Astrocyte (in vitro differentiated cells and primary cell): Measurements from ENCODE around the gene MEGF10. TPM values are rescaled to one million over a fixed set of nuclear protein-coding genes. Genes with fewer than 3 reads are reported as not detected.

Source experiments
- DNase-seq: peaks from one replicate; pipeline ENCODE4 v3.0.0-alpha.2; 2010; ENCODE audit warnings: low read depth
- FAIRE-seq: peaks from 2 replicates; lab custom pipeline; 2011; peaks lifted over from hg19 to GRCh38; lab: Jason Lieb, UNC
- H2AFZ ChIP-seq: 2 replicates; pipeline ENCODE4 v1.6.0; 2012; ENCODE audit warnings: low read depth, low read length, inconsistent platforms
- H3K27ac ChIP-seq: 2 replicates; pipeline ENCODE4 v1.5.1; 2011; ENCODE audit warnings: low read depth, low read length, inconsistent platforms
- H3K27me3 ChIP-seq: 2 replicates; pipeline ENCODE4 v1.6.0; 2011; ENCODE audit warnings: low read length, inconsistent platforms; ENCODE audit not compliant: insufficient read depth
- H3K36me3 ChIP-seq: 2 replicates; pipeline ENCODE4 v1.5.1; 2011; ENCODE audit warnings: low read length, inconsistent platforms; ENCODE audit not compliant: insufficient read depth
- H3K4me1 ChIP-seq: 2 replicates; pipeline ENCODE4 v1.5.1; 2011; ENCODE audit warnings: low read length, inconsistent platforms; ENCODE audit not compliant: insufficient read depth
- H3K4me2 ChIP-seq: 2 replicates; pipeline ENCODE4 v1.6.0; 2012; ENCODE audit warnings: low read length, inconsistent platforms
- H3K4me3 ChIP-seq: 2 replicates; pipeline ENCODE4 v1.5.1; 2011; ENCODE audit warnings: low read depth, mild to moderate bottlenecking, low read length, inconsistent platforms; ENCODE audit not compliant: insufficient read depth
- H3K79me2 ChIP-seq: 2 replicates; pipeline ENCODE4 v1.6.0; 2012; ENCODE audit warnings: mild to moderate bottlenecking, low read length, inconsistent platforms; ENCODE audit not compliant: insufficient read depth
- H3K9ac ChIP-seq: 2 replicates; pipeline ENCODE4 v1.6.0; 2012; ENCODE audit warnings: mild to moderate bottlenecking, low read length, inconsistent platforms
- H3K9me3 ChIP-seq: 2 replicates; pipeline ENCODE4 v1.5.1; 2012; ENCODE audit warnings: low read depth, mild to moderate bottlenecking, low read length, inconsistent platforms; ENCODE audit not compliant: insufficient read depth
- H4K20me1 ChIP-seq: 2 replicates; pipeline ENCODE4 v1.6.0; 2012; ENCODE audit warnings: low read length, inconsistent platforms; ENCODE audit not compliant: insufficient read depth
- H3K27ac Mint-ChIP-seq: one replicate; pipeline ENCODE4 v1.8.0; 2021; ENCODE audit warnings: mild to moderate bottlenecking, mixed read lengths; ENCODE audit not compliant: unreplicated experiment
- H3K27me3 Mint-ChIP-seq: one replicate; pipeline ENCODE4 v1.8.0; 2021; ENCODE audit warnings: low read depth, mixed read lengths; ENCODE audit not compliant: unreplicated experiment
- H3K36me3 Mint-ChIP-seq: one replicate; pipeline ENCODE4 v1.8.0; 2021; ENCODE audit warnings: low read depth, mixed read lengths; ENCODE audit not compliant: unreplicated experiment
- H3K4me1 Mint-ChIP-seq: one replicate; pipeline ENCODE4 v1.8.0; 2021; ENCODE audit warnings: low read depth, mixed read lengths; ENCODE audit not compliant: unreplicated experiment
- H3K4me3 Mint-ChIP-seq: one replicate; pipeline ENCODE4 v1.8.0; 2021; ENCODE audit warnings: mild to moderate bottlenecking, moderate library complexity, mixed read lengths; ENCODE audit not compliant: unreplicated experiment
- H3K9me3 Mint-ChIP-seq: one replicate; pipeline ENCODE4 v1.8.0; 2021; ENCODE audit warnings: mild to moderate bottlenecking, mixed read lengths; ENCODE audit not compliant: unreplicated experiment
- CTCF ChIP-seq: IDR thresholded peaks from 2 replicates; pipeline ENCODE4 v1.5.1; 2011; ENCODE audit warnings: low read depth, mild to moderate bottlenecking, inconsistent platforms, low read length, moderate library complexity; ENCODE audit not compliant: insufficient read depth
- EZH2 ChIP-seq: IDR thresholded peaks from 2 replicates; pipeline ENCODE4 v1.6.1; 2012; ENCODE audit warnings: mild to moderate bottlenecking, low read length, inconsistent platforms; ENCODE audit not compliant: insufficient read depth
- total RNA-seq: library from RNA; stranded (reverse); gene quantifications from 2 replicates; pipeline ENCODE4 v1.2.1, GENCODE V29; 2021

MEGF10 gene
- total RNA-seq, 1 donor from 2014 or later = 15.8 TPM

GRCh38 chr5:127335381-127335780 is 44.8 kb downstream of the MEGF10 start:
- H3K4me1 Mint-ChIP-seq = peaks cover 23% of the 10 kb centered on the region
- Histone ChIP-seq H3K27me3 (peaks cover 2% of the 10 kb centered on the region), H3K9ac (no peak overlapping the region), H3K4me2 (no peak overlapping the region), H3K9me3 (no peaks in the 10 kb centered on the region), H4K20me1 (no peaks in the 10 kb centered on the region), H3K4me1 (no peaks in the 10 kb centered on the region), H3K36me3 (no peaks in the 10 kb centered on the region), H3K4me3 (no peak overlapping the region), H2AFZ (no peak overlapping the region), H3K79me2 (no peaks in the 10 kb centered on the region), H3K27ac (no peak overlapping the region)
- no peak for DNase-seq
- FAIRE-seq = no peak
- H3K27ac Mint-ChIP-seq = no peak overlapping the region
- no peaks in the 10 kb centered on the region for H3K9me3 Mint-ChIP-seq
- no peaks in the 10 kb centered on the region for H3K36me3 Mint-ChIP-seq
- no peaks in the 10 kb centered on the region for H3K27me3 Mint-ChIP-seq
- H3K4me3 Mint-ChIP-seq = no peak overlapping the region
- TF ChIP-seq EZH2 = no peak
- no peak for TF ChIP-seq CTCF

GRCh38 chr5:127337876-127338275 is 47.3 kb downstream of the MEGF10 start:
- no peak overlapping the region for H3K4me2 ChIP-seq
- no peaks in the 10 kb centered on the region for H3K9me3 ChIP-seq
- Mint-ChIP-seq H3K9me3 (no peaks in the 10 kb centered on the region), H3K27me3 (no peaks in the 10 kb centered on the region), H3K27ac (no peak overlapping the region), H3K4me3 (no peak overlapping the region), H3K4me1 (peaks cover 10% of the 10 kb centered on the region), H3K36me3 (no peaks in the 10 kb centered on the region)
- no peak for DNase-seq
- no peaks in the 10 kb centered on the region for H3K36me3 ChIP-seq
- no peaks in the 10 kb centered on the region for H3K4me1 ChIP-seq
- H3K9ac ChIP-seq = no peak overlapping the region
- no peak overlapping the region for H3K27ac ChIP-seq
- no peak overlapping the region for H3K4me3 ChIP-seq
- no peaks in the 10 kb centered on the region for H4K20me1 ChIP-seq
- peaks cover 2% of the 10 kb centered on the region for H3K27me3 ChIP-seq
- H3K79me2 ChIP-seq = no peaks in the 10 kb centered on the region
- no peak overlapping the region for H2AFZ ChIP-seq
- no peak for TF ChIP-seq CTCF
- no peak for TF ChIP-seq EZH2
- no peak for FAIRE-seq

GRCh38 chr5:127338501-127338900 is 47.9 kb downstream of the MEGF10 start:
- FAIRE-seq = no peak
- no peak overlapping the region for H3K27ac ChIP-seq
- no peak for TF ChIP-seq EZH2
- no peak for TF ChIP-seq CTCF
- H3K4me1 ChIP-seq = no peaks in the 10 kb centered on the region
- DNase-seq = no peak
- no peaks in the 10 kb centered on the region for H3K79me2 ChIP-seq
- Mint-ChIP-seq H3K27me3 (no peaks in the 10 kb centered on the region), H3K4me3 (no peak overlapping the region), H3K27ac (no peak overlapping the region), H3K4me1 (peaks cover 10% of the 10 kb centered on the region), H3K9me3 (no peaks in the 10 kb centered on the region), H3K36me3 (no peaks in the 10 kb centered on the region)
- no peaks in the 10 kb centered on the region for H4K20me1 ChIP-seq
- H3K9me3 ChIP-seq = no peaks in the 10 kb centered on the region
- no peak overlapping the region for H3K4me3 ChIP-seq
- no peak overlapping the region for H3K4me2 ChIP-seq
- H3K36me3 ChIP-seq = no peaks in the 10 kb centered on the region
- H3K27me3 ChIP-seq = peaks cover 2% of the 10 kb centered on the region
- no peak overlapping the region for H3K9ac ChIP-seq
- H2AFZ ChIP-seq = no peak overlapping the region
